Measurements from ENCODE around the gene RIPOR1.

- TF ChIP-seq, protein P1, sequence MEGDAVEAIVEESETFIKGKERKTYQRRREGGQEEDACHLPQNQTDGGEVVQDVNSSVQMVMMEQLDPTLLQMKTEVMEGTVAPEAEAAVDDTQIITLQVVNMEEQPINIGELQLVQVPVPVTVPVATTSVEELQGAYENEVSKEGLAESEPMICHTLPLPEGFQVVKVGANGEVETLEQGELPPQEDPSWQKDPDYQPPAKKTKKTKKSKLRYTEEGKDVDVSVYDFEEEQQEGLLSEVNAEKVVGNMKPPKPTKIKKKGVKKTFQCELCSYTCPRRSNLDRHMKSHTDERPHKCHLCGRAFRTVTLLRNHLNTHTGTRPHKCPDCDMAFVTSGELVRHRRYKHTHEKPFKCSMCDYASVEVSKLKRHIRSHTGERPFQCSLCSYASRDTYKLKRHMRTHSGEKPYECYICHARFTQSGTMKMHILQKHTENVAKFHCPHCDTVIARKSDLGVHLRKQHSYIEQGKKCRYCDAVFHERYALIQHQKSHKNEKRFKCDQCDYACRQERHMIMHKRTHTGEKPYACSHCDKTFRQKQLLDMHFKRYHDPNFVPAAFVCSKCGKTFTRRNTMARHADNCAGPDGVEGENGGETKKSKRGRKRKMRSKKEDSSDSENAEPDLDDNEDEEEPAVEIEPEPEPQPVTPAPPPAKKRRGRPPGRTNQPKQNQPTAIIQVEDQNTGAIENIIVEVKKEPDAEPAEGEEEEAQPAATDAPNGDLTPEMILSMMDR (IDR thresholded peaks at IDR 0.05; ENCODE audit: insufficient read depth, low read length): no peak
- TF ChIP-seq POLR2AphosphoS5 (IDR thresholded peaks at IDR 0.05; ENCODE audit: low read depth): no peak
Measured at GRCh38 chr16:67517155-67517445, 11.5 kb upstream of the RIPOR1 start.
